ENCODE results near the gene PDE11A.

PDE11A gene

GRCh38 chr2:177721087-177721486 is 351.5 kb downstream of the PDE11A start:
- no peak for DNase-seq
- peaks cover 7% of the 10 kb centered on the region for H3K27me3 Mint-ChIP-seq (ENCODE audit: low read depth, poor library complexity)
- H3K27ac Mint-ChIP-seq = no peak overlapping the region
- no peaks in the 10 kb centered on the region for H3K9me3 Mint-ChIP-seq
- H3K4me3 Mint-ChIP-seq = no peak overlapping the region
- no peak for TF ChIP-seq CTCF (IDR thresholded peaks at IDR 0.05)
- H3K36me3 Mint-ChIP-seq (ENCODE audit: low read depth) = no peaks in the 10 kb centered on the region
- peaks cover 61% of the 10 kb centered on the region for H3K4me1 Mint-ChIP-seq

- H3K27ac Mint-ChIP-seq = no peak overlapping the region
- no peak overlapping the region for H3K4me3 Mint-ChIP-seq
- peaks cover 13% of the 10 kb centered on the region for H3K27me3 Mint-ChIP-seq (ENCODE audit: low read depth, poor library complexity)
- TF ChIP-seq CTCF (IDR thresholded peaks at IDR 0.05) = no peak
- no peaks in the 10 kb centered on the region for H3K36me3 Mint-ChIP-seq (ENCODE audit: low read depth)
- DNase-seq = no peak
- peaks cover 51% of the 10 kb centered on the region for H3K4me1 Mint-ChIP-seq
- H3K9me3 Mint-ChIP-seq = no peaks in the 10 kb centered on the region
These were observed 354.6 kb downstream of the PDE11A start for GRCh38 chr2:177717831-177718618.

- Mint-ChIP-seq H3K27me3 (ENCODE audit: low read depth, poor library complexity) (peaks cover 13% of the 10 kb centered on the region), H3K4me1 (peaks cover 37% of the 10 kb centered on the region), H3K27ac (no peak overlapping the region), H3K36me3 (ENCODE audit: low read depth) (no peaks in the 10 kb centered on the region), H3K9me3 (no peaks in the 10 kb centered on the region), H3K4me3 (no peak overlapping the region)
- no peak for DNase-seq
- TF ChIP-seq CTCF (IDR thresholded peaks at IDR 0.05) = no peak
These were observed 356.1 kb downstream of the PDE11A start for GRCh38 chr2:177716484-177716883.

- Mint-ChIP-seq H3K36me3 (ENCODE audit: low read depth) (no peaks in the 10 kb centered on the region), H3K4me1 (peaks cover 37% of the 10 kb centered on the region), H3K27ac (peak overlapping the region; percentile 58), H3K4me3 (no peak overlapping the region), H3K27me3 (ENCODE audit: low read depth, poor library complexity) (peaks cover 13% of the 10 kb centered on the region), H3K9me3 (no peaks in the 10 kb centered on the region)
- TF ChIP-seq CTCF (IDR thresholded peaks at IDR 0.05) = no peak
- DNase-seq = no peak
These were observed 356.8 kb downstream of the PDE11A start for GRCh38 chr2:177715771-177716170.

- H3K9me3 Mint-ChIP-seq = no peaks in the 10 kb centered on the region
These were observed 357.9 kb downstream of the PDE11A start for GRCh38 chr2:177714704-177715103.

More at GRCh38 chr2:177714704-177715103, 357.9 kb downstream of the PDE11A start:
- Mint-ChIP-seq H3K4me3 (no peak overlapping the region), H3K36me3 (ENCODE audit: low read depth) (no peaks in the 10 kb centered on the region), H3K27me3 (ENCODE audit: low read depth, poor library complexity) (peaks cover 13% of the 10 kb centered on the region), H3K4me1 (peaks cover 37% of the 10 kb centered on the region), H3K27ac (no peak overlapping the region)
- no peak for TF ChIP-seq CTCF (IDR thresholded peaks at IDR 0.05)
- DNase-seq = no peak

Measured in nephron progenitor cell (in vitro differentiated cells).